ENCODE data around the gene ATRN.

GRCh38 chr20:3678856-3679720, 208.3 kb downstream of the ATRN start:
- TF ChIP-seq, protein P1, sequence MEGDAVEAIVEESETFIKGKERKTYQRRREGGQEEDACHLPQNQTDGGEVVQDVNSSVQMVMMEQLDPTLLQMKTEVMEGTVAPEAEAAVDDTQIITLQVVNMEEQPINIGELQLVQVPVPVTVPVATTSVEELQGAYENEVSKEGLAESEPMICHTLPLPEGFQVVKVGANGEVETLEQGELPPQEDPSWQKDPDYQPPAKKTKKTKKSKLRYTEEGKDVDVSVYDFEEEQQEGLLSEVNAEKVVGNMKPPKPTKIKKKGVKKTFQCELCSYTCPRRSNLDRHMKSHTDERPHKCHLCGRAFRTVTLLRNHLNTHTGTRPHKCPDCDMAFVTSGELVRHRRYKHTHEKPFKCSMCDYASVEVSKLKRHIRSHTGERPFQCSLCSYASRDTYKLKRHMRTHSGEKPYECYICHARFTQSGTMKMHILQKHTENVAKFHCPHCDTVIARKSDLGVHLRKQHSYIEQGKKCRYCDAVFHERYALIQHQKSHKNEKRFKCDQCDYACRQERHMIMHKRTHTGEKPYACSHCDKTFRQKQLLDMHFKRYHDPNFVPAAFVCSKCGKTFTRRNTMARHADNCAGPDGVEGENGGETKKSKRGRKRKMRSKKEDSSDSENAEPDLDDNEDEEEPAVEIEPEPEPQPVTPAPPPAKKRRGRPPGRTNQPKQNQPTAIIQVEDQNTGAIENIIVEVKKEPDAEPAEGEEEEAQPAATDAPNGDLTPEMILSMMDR (IDR thresholded peaks at IDR 0.05; ENCODE audit: extremely low read depth in 1 of 2, insufficient read depth in 1 of 2, low read depth in 1 of 2, low read length in 2 of 2) = no peak
- TF ChIP-seq POLR2A (IDR thresholded peaks at IDR 0.05; ENCODE audit: low read depth, low read length) (no peak), EZH2 (IDR thresholded peaks at IDR 0.05; ENCODE audit: borderline replicate concordance, low read depth, low read length, severe bottlenecking) (no peak), MYC (IDR thresholded peaks at IDR 0.05; ENCODE audit: low read depth, low read length) (no peak), POLR2AphosphoS5 (IDR thresholded peaks at IDR 0.05; ENCODE audit: insufficient read depth, low read depth, low read length) (no peak), GATA2 (IDR thresholded peaks at IDR 0.05; ENCODE audit: insufficient read depth, insufficient read length, low read depth, low read length) (no peak)
